OCI-LY3 (cell line): Measurements from ENCODE around the gene DSTN.

Experiments
- H2AFZ ChIP-seq: fragments of 200-600, 300-600 bp; shearing (Covaris generic); 2 replicates; pipeline ENCODE4 v1.6.0; 2014; ENCODE audit warnings: antibody characterized with exemption, low read depth, low read length
- H3K27ac ChIP-seq: fragments of 200-600, 300-600 bp; sonication (generic); 2 replicates; pipeline ENCODE4 v1.5.1; 2014; ENCODE audit warnings: mild to moderate bottlenecking, low read length, moderate library complexity, mixed read lengths
- H3K27me3 ChIP-seq: fragments of 200-600, 300-600 bp; sonication (generic); 2 replicates; pipeline ENCODE4 v1.6.1; 2014; ENCODE audit warnings: low read depth, low read length, mixed read lengths
- H3K36me3 ChIP-seq: fragments of 200-600, 300-600 bp; sonication (generic); replicated peaks from 2 replicates; pipeline ENCODE3; 2014; ENCODE audit warnings: low read depth, low read length, mixed read lengths
- H3K4me1 ChIP-seq: fragments of 300-600, 200-600 bp; sonication (generic); 2 replicates; pipeline ENCODE4 v1.6.1; 2014; ENCODE audit warnings: low read length, mixed read lengths
- H3K4me2 ChIP-seq: fragments of 200-600, 300-600 bp; sonication (generic); 2 replicates; pipeline ENCODE4 v1.6.1; 2014; ENCODE audit warnings: low read length, mixed read lengths
- H3K4me3 ChIP-seq: fragments of 300-600, 200-600 bp; sonication (generic); 2 replicates; pipeline ENCODE4 v1.5.1; 2014; ENCODE audit warnings: antibody characterized with exemption, mild to moderate bottlenecking, low read length, moderate library complexity
- H3K79me2 ChIP-seq: fragments of 300-600, 200-600 bp; shearing (Covaris generic); 2 replicates; pipeline ENCODE4 v1.6.1; 2014; ENCODE audit warnings: mild to moderate bottlenecking, low read length, mixed read lengths
- H3K9ac ChIP-seq: fragments of 300-600, 200-600 bp; shearing (Covaris generic); 2 replicates; pipeline ENCODE4 v1.6.0; 2014; ENCODE audit warnings: mild to moderate bottlenecking, low read length, moderate library complexity
- H3K9me3 ChIP-seq: fragments of 200-600, 300-600 bp; shearing (Covaris generic); 2 replicates; pipeline ENCODE4 v1.6.1; 2014; ENCODE audit warnings: low read length, mixed read lengths; ENCODE audit not compliant: insufficient read depth
- H4K20me1 ChIP-seq: fragments of 200-600, 300-600 bp; sonication (generic); 2 replicates; pipeline ENCODE4 v1.6.1; 2016; ENCODE audit warnings: low read length, mixed read lengths; ENCODE audit not compliant: insufficient read depth
- CTCF ChIP-seq: fragments of 200-600, 300-600 bp; sonication (generic); IDR thresholded peaks from 2 replicates; pipeline ENCODE4 v1.5.1; 2014; ENCODE audit warnings: antibody characterized with exemption, low read length, low read depth
- EZH2phosphoT487 ChIP-seq: fragments of 200-600 bp; shearing (Covaris generic); IDR thresholded peaks from 2 replicates; pipeline ENCODE4 v1.6.1; 2018; ENCODE audit warnings: antibody characterized with exemption, mixed run types, low read depth

The DSTN gene

GRCh38 chr20:17629025-17629424, 59.1 kb downstream of the DSTN start:
- H3K4me2 ChIP-seq, result no peak overlapping the region
- no peaks in the 10 kb centered on the region for H3K27me3 ChIP-seq
- H2AFZ ChIP-seq, result no peak overlapping the region
- no peak overlapping the region for H3K27ac ChIP-seq
- H3K9ac ChIP-seq, result no peak overlapping the region
- no peak for TF ChIP-seq EZH2phosphoT487
- TF ChIP-seq CTCF, result no peak
- no peak overlapping the region for H3K4me3 ChIP-seq
- H3K4me1 ChIP-seq, result peaks cover 15% of the 10 kb centered on the region
- no peaks in the 10 kb centered on the region for H3K9me3 ChIP-seq
- H3K36me3 ChIP-seq, result peaks cover 3% of the 10 kb centered on the region
- peaks cover 9% of the 10 kb centered on the region; the same call in 1 of the 2 replicates for H4K20me1 ChIP-seq
- H3K79me2 ChIP-seq, result no peaks in the 10 kb centered on the region

- no peak overlapping the region for H3K9ac ChIP-seq
- H3K4me1 ChIP-seq, result peaks cover 19% of the 10 kb centered on the region
- peaks cover 6% of the 10 kb centered on the region for H3K36me3 ChIP-seq
- TF ChIP-seq CTCF (no peak), EZH2phosphoT487 (no peak)
- H3K79me2 ChIP-seq, result no peaks in the 10 kb centered on the region
- H2AFZ ChIP-seq, result no peak overlapping the region
- no peak overlapping the region for H3K27ac ChIP-seq
- H3K4me3 ChIP-seq, result no peak overlapping the region
- no peak overlapping the region for H3K4me2 ChIP-seq
- peaks cover 9% of the 10 kb centered on the region; the same call in 1 of the 2 replicates for H4K20me1 ChIP-seq
- H3K9me3 ChIP-seq, result no peaks in the 10 kb centered on the region
- H3K27me3 ChIP-seq, result no peaks in the 10 kb centered on the region
Observed at GRCh38 chr20:17629678-17630089, 59.8 kb downstream of the DSTN start.

- Histone ChIP-seq H3K9me3 (no peaks in the 10 kb centered on the region), H3K36me3 (peaks cover 6% of the 10 kb centered on the region), H3K27me3 (no peaks in the 10 kb centered on the region), H3K4me3 (no peak overlapping the region), H3K4me1 (peaks cover 25% of the 10 kb centered on the region), H3K27ac (no peak overlapping the region), H2AFZ (no peak overlapping the region), H3K9ac (no peak overlapping the region), H3K4me2 (peak overlapping the region; percentile 59), H4K20me1 (peaks cover 12% of the 10 kb centered on the region), H3K79me2 (no peaks in the 10 kb centered on the region)
- TF ChIP-seq EZH2phosphoT487 (no peak), CTCF (no peak)
Observed at GRCh38 chr20:17630151-17630805, 60.4 kb downstream of the DSTN start.

- no peak overlapping the region for H2AFZ ChIP-seq
- peaks cover 6% of the 10 kb centered on the region for H3K36me3 ChIP-seq
- peak overlapping the region; percentile 59 for H3K4me2 ChIP-seq
- TF ChIP-seq CTCF, result no peak
- TF ChIP-seq EZH2phosphoT487, result no peak
- peak overlapping the region; percentile 7; the same call in 1 of the 2 replicates for H3K4me3 ChIP-seq
- H3K9ac ChIP-seq, result no peak overlapping the region
- no peaks in the 10 kb centered on the region for H3K9me3 ChIP-seq
- peaks cover 12% of the 10 kb centered on the region for H4K20me1 ChIP-seq
- no peak overlapping the region for H3K27ac ChIP-seq
- H3K79me2 ChIP-seq, result no peaks in the 10 kb centered on the region
- peaks cover 28% of the 10 kb centered on the region for H3K4me1 ChIP-seq
- H3K27me3 ChIP-seq, result no peaks in the 10 kb centered on the region
Observed at GRCh38 chr20:17630806-17631195, 60.9 kb downstream of the DSTN start.
